Hindlimb muscle (tissue), 1 donor: ENCODE measurements around the gene HSD17B8. TPM values are rescaled to one million over a fixed set of nuclear protein-coding genes. Genes with fewer than 3 reads are reported as not detected.

Experiments
- DNase-seq: peaks from one replicate; pipeline ENCODE4 v3.0.0-alpha.2; 2013
- polyA plus RNA-seq: library from polyadenylated mRNA; unstranded; fragments of 120-200 nt; gene quantifications from one replicate; pipeline ENCODE4 v1.2.1, GENCODE V29; 2013; ENCODE audit not compliant: insufficient read length

HSD17B8 gene
- polyA plus RNA-seq, 1 donor, result 11.5 TPM

GRCh38 chr6:33248932-33249731 lies 44.7 kb downstream of the HSD17B8 start:
- peak; percentile 96 for DNase-seq

GRCh38 chr6:33249732-33250630 lies 45.5 kb downstream of the HSD17B8 start:
- peak; percentile 13 for DNase-seq

- no peak for DNase-seq
Observed at GRCh38 chr6:33250731-33251130, 46.3 kb downstream of the HSD17B8 start.

GRCh38 chr6:33251395-33252012 lies 47.0 kb downstream of the HSD17B8 start:
- DNase-seq, result no peak

GRCh38 chr6:33252759-33253158 lies 48.3 kb downstream of the HSD17B8 start:
- DNase-seq, result no peak

GRCh38 chr6:33254591-33254990 lies 50.1 kb downstream of the HSD17B8 start:
- DNase-seq, result no peak

Other genes starting within 250 kb of the HSD17B8 start
- 160 TPM for gene BRD2, start 236.1 kb upstream of the HSD17B8 start, polyA plus RNA-seq
- gene HLA-DOA, start 195.1 kb upstream of the HSD17B8 start, polyA plus RNA-seq, result 1.8 TPM
- 34.8 TPM for gene HLA-DPA1, start 131.0 kb upstream of the HSD17B8 start, polyA plus RNA-seq
- 19.2 TPM for gene HLA-DPB1, start 128.7 kb upstream of the HSD17B8 start, polyA plus RNA-seq
- 49.7 TPM for gene COL11A2, start 12.2 kb upstream of the HSD17B8 start, polyA plus RNA-seq
- gene RXRB, start 4.0 kb upstream of the HSD17B8 start, polyA plus RNA-seq, result 42.0 TPM
- gene SLC39A7, start 3.8 kb upstream of the HSD17B8 start, polyA plus RNA-seq, result 65.8 TPM
- 36.0 TPM for gene RING1, start 3.8 kb downstream of the HSD17B8 start, polyA plus RNA-seq
- 47.3 TPM for gene VPS52, start 67.2 kb downstream of the HSD17B8 start, polyA plus RNA-seq
- gene RPS18, start 67.4 kb downstream of the HSD17B8 start, polyA plus RNA-seq, result 4,638 TPM
- 2.2 TPM for gene B3GALT4, start 72.5 kb downstream of the HSD17B8 start, polyA plus RNA-seq
- gene WDR46, start 84.6 kb downstream of the HSD17B8 start, polyA plus RNA-seq, result 58.4 TPM
- 41.2 TPM for gene PFDN6, start 84.9 kb downstream of the HSD17B8 start, polyA plus RNA-seq
- gene RGL2, start 94.3 kb downstream of the HSD17B8 start, polyA plus RNA-seq, result 63.4 TPM
- gene TAPBP, start 109.4 kb downstream of the HSD17B8 start, polyA plus RNA-seq, result 24.6 TPM
- 16.3 TPM for gene ZBTB22, start 113.1 kb downstream of the HSD17B8 start, polyA plus RNA-seq
- 25.9 TPM for gene DAXX, start 118.3 kb downstream of the HSD17B8 start, polyA plus RNA-seq
- 18.1 TPM for gene KIFC1, start 187.2 kb downstream of the HSD17B8 start, polyA plus RNA-seq
- 46.7 TPM for gene PHF1, start 206.4 kb downstream of the HSD17B8 start, polyA plus RNA-seq
- gene CUTA, start 213.5 kb downstream of the HSD17B8 start, polyA plus RNA-seq, result 153 TPM
- 30.5 TPM for gene SYNGAP1, start 215.4 kb downstream of the HSD17B8 start, polyA plus RNA-seq
- 6.4 TPM for gene ZBTB9, start 249.9 kb downstream of the HSD17B8 start, polyA plus RNA-seq